A549 (cell line): ENCODE data around the gene PPA2. TPM values are rescaled to one million over a fixed set of nuclear protein-coding genes. Genes with fewer than 3 reads are reported as not detected.

Experiments used
- ATAC-seq, 2 experiments: fragments of 200-7000 bp in 1 of 2; fragments of >200 bp in 1 of 2; cut with Nextera tagmentation in 1 of 2; cut with Tn5 transposase in 1 of 2; 3 replicates each; pipeline versions ENCODE4 v1.8.0 to v1.9.1; 2018 to 2020; ENCODE audit warnings: mild to moderate bottlenecking in 1 of 2, moderate library complexity in 1 of 2
- CTCF ChIA-PET: fragments of 300-600 bp; sonication (Branson Sonifier 250); formaldehyde crosslinking; extraction: SDS; loops from one replicate; lab custom pipeline; 2021; ENCODE audit warnings: antibody characterized with exemption, inconsistent platforms; lab: Yijun Ruan, JAX
- POLR2A ChIA-PET: fragments of 350-600 bp; formaldehyde crosslinking; extraction: SDS; loops from one replicate; lab custom pipeline; 2021; ENCODE audit warnings: antibody characterized with exemption, inconsistent platforms; lab: Yijun Ruan, JAX
- DNase-seq, 2 experiments: peaks; one replicate each; pipeline versions ENCODE4 v3.0.0 to v3.0.0-alpha.2; 2011 to 2016; ENCODE audit warnings: low read depth in 1 of 2, low spot score in 1 of 2
- FAIRE-seq: peaks from 2 replicates; lab custom pipeline; 2011; peaks lifted over from hg19 to GRCh38; lab: Jason Lieb, UNC
- H3K27ac ChIP-seq, 2 experiments: fragments of >200 bp; sonication (Bioruptor Twin); formaldehyde crosslinking; 3 replicates each; pipeline ENCODE4 v1.5.1; 2016 to 2017
- H3K4me1 ChIP-seq: fragments of >200 bp; sonication (Bioruptor Twin); formaldehyde crosslinking; 3 replicates; pipeline ENCODE4 v1.6.1; 2016
- H3K4me2 ChIP-seq: fragments of >200 bp; sonication (Bioruptor Twin); formaldehyde crosslinking; 3 replicates; pipeline ENCODE4 v1.6.1; 2016
- H3K4me3 ChIP-seq: fragments of >200 bp; sonication (Bioruptor Twin); formaldehyde crosslinking; 3 replicates; pipeline ENCODE4 v1.5.1; 2016
- H3K9me3 ChIP-seq: fragments of >200 bp; sonication (Bioruptor Twin); formaldehyde crosslinking; 3 replicates; pipeline ENCODE4 v1.6.1; 2016
- ATOH8 ChIP-seq: fragments of 250-450 bp; sonication (Bioruptor Pico); IDR thresholded peaks from 2 replicates; pipeline ENCODE4 v1.5.0; 2020; ENCODE audit warnings: low read depth, mild to moderate bottlenecking, moderate library complexity
- BHLHE40 ChIP-seq: IDR thresholded peaks from 2 replicates; pipeline ENCODE4 v1.6.1; 2012; ENCODE audit warnings: low read depth, low read length, inconsistent platforms
- CBX8 ChIP-seq: fragments of 200-600 bp; sonication (generic); IDR thresholded peaks from 2 replicates; pipeline ENCODE4 v1.6.1; 2016
- CEBPB ChIP-seq, 2 experiments: fragments of >200 bp in 1 of 2; sonication (Bioruptor Twin) in 1 of 2; formaldehyde crosslinking in 1 of 2; IDR thresholded peaks; 2 replicates each; pipeline ENCODE4 v1.6.1; 2012 to 2016
- CHD2 ChIP-seq: fragments of 150-350 bp; IDR thresholded peaks from 2 replicates; pipeline ENCODE4 v1.6.1; 2014; ENCODE audit warnings: low read length; ENCODE audit not compliant: partially characterized antibody
- CHD4 ChIP-seq: fragments of 200-600 bp; sonication (generic); IDR thresholded peaks from 2 replicates; pipeline ENCODE4 v1.6.1; 2016; ENCODE audit warnings: antibody characterized with exemption, mild to moderate bottlenecking, borderline replicate concordance
- CTCF ChIP-seq: fragments of >200 bp; sonication (Bioruptor Twin); formaldehyde crosslinking; IDR thresholded peaks from 3 replicates; pipeline ENCODE4 v1.5.1; 2016
- EHF ChIP-seq: fragments of 250-450 bp; sonication (Bioruptor Pico); IDR thresholded peaks from 2 replicates; pipeline ENCODE4 v1.5.0; 2020; ENCODE audit warnings: mild to moderate bottlenecking
- ELK1 ChIP-seq: fragments of 150-350 bp; IDR thresholded peaks from 2 replicates; pipeline ENCODE4 v1.6.1; 2014; ENCODE audit warnings: low read depth, mild to moderate bottlenecking, low read length
- HES2 ChIP-seq: fragments of >200 bp; sonication (Bioruptor Twin); formaldehyde crosslinking; IDR thresholded peaks from 2 replicates; pipeline ENCODE4 v1.6.1; 2016
- HOXB13 ChIP-seq: fragments of 250-450 bp; sonication (Bioruptor Pico); IDR thresholded peaks from 2 replicates; pipeline ENCODE4 v1.5.0; 2020; ENCODE audit warnings: low read depth, mild to moderate bottlenecking, moderate library complexity
- HOXB5 ChIP-seq: fragments of 250-450 bp; sonication (Bioruptor Pico); IDR thresholded peaks from 2 replicates; pipeline ENCODE4 v1.5.0; 2020; ENCODE audit warnings: mild to moderate bottlenecking, moderate library complexity
- KDM1A ChIP-seq: fragments of 200-600 bp; sonication (generic); IDR thresholded peaks from 2 replicates; pipeline ENCODE4 v1.6.1; 2016; ENCODE audit warnings: low read depth, mild to moderate bottlenecking
- KDM5A ChIP-seq: fragments of 200-600 bp; sonication (generic); IDR thresholded peaks from 2 replicates; pipeline ENCODE4 v1.6.1; 2016; ENCODE audit warnings: antibody characterized with exemption, mild to moderate bottlenecking
- MYC ChIP-seq: IDR thresholded peaks from 2 replicates; pipeline ENCODE4 v1.6.1; 2012; ENCODE audit warnings: mild to moderate bottlenecking, inconsistent platforms, low read length, improper control_type of control experiment, borderline replicate concordance
- NFE2L2 ChIP-seq: fragments of 150-350 bp; conservative IDR thresholded peaks from 2 replicates; pipeline ENCODE4 v1.6.1; 2014; ENCODE audit warnings: low read length
- NPAS2 ChIP-seq: fragments of 250-450 bp; sonication (Bioruptor Pico); IDR thresholded peaks from 2 replicates; pipeline ENCODE4 v1.8.0; 2022; ENCODE audit warnings: mild to moderate bottlenecking, moderate library complexity, borderline replicate concordance
- POLR2AphosphoS2 ChIP-seq: conservative IDR thresholded peaks from 2 replicates; pipeline ENCODE4 v1.6.1; 2012; ENCODE audit warnings: low read length, improper control_type of control experiment, inconsistent platforms
- RAD21 ChIP-seq, 2 experiments: fragments of >200 bp in 1 of 2; sonication (Bioruptor Twin) in 1 of 2; formaldehyde crosslinking in 1 of 2; IDR thresholded peaks in 1 of 2; conservative IDR thresholded peaks in 1 of 2; 2 replicates in 1 of 2; 3 replicates in 1 of 2; pipeline ENCODE4 v1.6.1; 2012 to 2018; ENCODE audit warnings: inconsistent platforms in 1 of 2
- REST ChIP-seq: fragments of 200-600 bp; sonication (generic); IDR thresholded peaks from 2 replicates; pipeline ENCODE4 v1.6.1; 2016; ENCODE audit warnings: antibody characterized with exemption, mild to moderate bottlenecking, moderate library complexity
- SMC3 ChIP-seq: fragments of >200 bp; sonication (Bioruptor Twin); formaldehyde crosslinking; IDR thresholded peaks from 3 replicates; pipeline ENCODE4 v1.6.1; 2018; ENCODE audit warnings: inconsistent platforms
- ZC3H11A ChIP-seq: fragments of 450-650 bp; IDR thresholded peaks from 2 replicates; pipeline ENCODE4 v1.6.1; 2014; ENCODE audit warnings: antibody characterized with exemption, mild to moderate bottlenecking
- ZSCAN20 ChIP-seq: fragments of 250-450 bp; sonication (Bioruptor Pico); IDR thresholded peaks from 2 replicates; pipeline ENCODE4 v1.8.0; 2022; ENCODE audit warnings: mild to moderate bottlenecking, moderate library complexity
- WGBS: methylation state at CpG from one replicate; pipeline ENCODE4 v1.1.6; 2017; ENCODE audit errors: missing lambda C conversion rate; 5-methylcytosine and 5-hydroxymethylcytosine counted together
- polyA plus RNA-seq, 4 experiments: library from polyadenylated mRNA; depleted of rRNA in 3 of 4; stranded (reverse); fragments of >200 nt; fragmentation: RNase III in 1 of 4; extraction: RNeasy Plus Mini Kit Qiagen cat#74134 plus additional on column Dnase treatment in 1 of 4; gene quantifications; 2 replicates in 3 of 4; 3 replicates in 1 of 4; pipeline ENCODE4 v1.2.3, GENCODE V29; 2011 to 2017

PPA2 gene
- polyA plus RNA-seq, 2 of the 4 experiments (the other 2 are of a cell fraction): 89.1 to 140 TPM

- TF ChIP-seq CHD2 (no peak), NFE2L2 (no peak), ATOH8 (CRISPR knock-in tag) (no peak), ZC3H11A (no peak), CHD4 (no peak), MYC (no peak)
- Histone ChIP-seq H3K27ac (no peak overlapping the region), H3K4me2 (no peak overlapping the region), H3K4me1 (no peaks in the 10 kb centered on the region), H3K9me3 (no peaks in the 10 kb centered on the region), H3K4me3 (no peak overlapping the region)
- CTCF ChIA-PET: no interaction called here
- no peak for DNase-seq
- no peak for ATAC-seq
- POLR2A ChIA-PET: no interaction called here
- WGBS: 78% methylated on average over 1 of the region's 1 CpG
- no peak for FAIRE-seq
Measured at GRCh38 chr4:105509291-105509690, 35.4 kb upstream of the PPA2 start.

- POLR2A ChIA-PET: no interaction called here
- no peak for ATAC-seq
- Histone ChIP-seq H3K4me2 (no peak overlapping the region), H3K9me3 (no peaks in the 10 kb centered on the region), H3K4me3 (no peak overlapping the region), H3K27ac (no peak overlapping the region), H3K4me1 (no peaks in the 10 kb centered on the region)
- TF ChIP-seq NPAS2 (CRISPR knock-in tag): no peak
- TF ChIP-seq EHF (CRISPR knock-in tag): no peak
- no peak for TF ChIP-seq KDM1A
- TF ChIP-seq HOXB5 (CRISPR knock-in tag): no peak
- TF ChIP-seq CHD2: no peak
- no peak for TF ChIP-seq HOXB13 (CRISPR knock-in tag)
- TF ChIP-seq KDM5A: no peak
- TF ChIP-seq SMC3: no peak
- no peak for TF ChIP-seq ZSCAN20 (CRISPR knock-in tag)
- TF ChIP-seq POLR2AphosphoS2: no peak
- TF ChIP-seq NFE2L2: no peak
- no peak for TF ChIP-seq HES2
- no peak for TF ChIP-seq CTCF
- TF ChIP-seq BHLHE40: no peak
- TF ChIP-seq REST: no peak
- TF ChIP-seq ELK1: no peak
- TF ChIP-seq CBX8: no peak
- no peak for TF ChIP-seq CEBPB (IDR thresholded peaks at IDR 0.05)
- TF ChIP-seq RAD21 (conservative IDR thresholded peaks at IDR 0.05 in 1 of 2, IDR thresholded peaks at IDR 0.05 in 1 of 2): no peak
- CTCF ChIA-PET: interaction anchor here (1.3 kb wide), 1 partner anchor 31 kb away, joined by 5 read pairs; the partner anchor contains the start of gene PPA2
- FAIRE-seq: no peak
- 50% methylated on average over 2 of the region's 2 CpGs for WGBS
- no peak for DNase-seq
Measured at GRCh38 chr4:105504744-105505143, 30.9 kb upstream of the PPA2 start.
